Skeletal muscle tissue (tissue), 4 donors: ENCODE results near the gene NAT8L. TPM values are rescaled to one million over a fixed set of nuclear protein-coding genes. Genes with fewer than 3 reads are reported as not detected.
A peak's percentile ranks its signal among the peaks of the same experiment; 100 is the strongest.

Experiments
- H3K27ac ChIP-seq: one replicate; pipeline ENCODE4 v1.7.0; 2013; ENCODE audit warnings: mild to moderate bottlenecking, low read depth, low read length, inconsistent platforms
- H3K27me3 ChIP-seq, 3 donors: one replicate each; pipeline ENCODE4 v1.7.0; 2013; ENCODE audit warnings: low read length in 3 of 3; ENCODE audit not compliant: control insufficient read depth in 3 of 3, insufficient read depth in 3 of 3
- H3K36me3 ChIP-seq, 3 donors: one replicate each; pipeline ENCODE4 v1.7.0; 2013; ENCODE audit warnings: low read length in 3 of 3; ENCODE audit not compliant: control insufficient read depth in 3 of 3, insufficient read depth in 3 of 3
- H3K4me1 ChIP-seq, 3 donors: one replicate each; pipeline ENCODE4 v1.7.0; 2013; ENCODE audit warnings: low read length in 3 of 3, mild to moderate bottlenecking in 3 of 3; ENCODE audit not compliant: control insufficient read depth in 3 of 3, insufficient read depth in 3 of 3
- H3K4me3 ChIP-seq, 3 donors: one replicate each; pipeline ENCODE4 v1.7.0; 2013; ENCODE audit warnings: low read length in 3 of 3
- H3K9ac ChIP-seq, 3 donors: one replicate each; pipeline ENCODE4 v1.7.0; 2013; ENCODE audit warnings: low read length in 3 of 3, mild to moderate bottlenecking in 3 of 3, moderate library complexity in 2 of 3, low read depth in 1 of 3
- H3K9me3 ChIP-seq, 3 donors: one replicate each; pipeline ENCODE4 v1.7.0; 2013; ENCODE audit warnings: low read length in 3 of 3; ENCODE audit not compliant: control insufficient read depth in 3 of 3
- total RNA-seq: library from RNA; depleted of rRNA; stranded (reverse); fragments of >200 nt; gene quantifications from one replicate; pipeline ENCODE4 v1.2.3, GENCODE V29; 2014
- donor health status: Osteomylitis.

NAT8L gene
- total RNA-seq, 1 donor from 2014 or later, result 1.0 TPM

- H3K27me3 ChIP-seq, result peaks cover 14 to 26% (median 17%) of the 10 kb centered on the region in 3 donors
- no peaks in the 10 kb centered on the region for H3K9me3 ChIP-seq
- H3K4me3 ChIP-seq, result no peak overlapping the region
- no peak overlapping the region for H3K27ac ChIP-seq
- H3K9ac ChIP-seq, result no peak overlapping the region
- H3K36me3 ChIP-seq, result no peaks in the 10 kb centered on the region
- H3K4me1 ChIP-seq, result peaks cover 7 to 8% (median 8%) of the 10 kb centered on the region in 3 donors
Measured at GRCh38 chr4:2054217-2054616, 4.9 kb upstream of the NAT8L start.

- H3K27ac ChIP-seq, result no peak overlapping the region
- no peaks in the 10 kb centered on the region for H3K9me3 ChIP-seq
Measured at GRCh38 chr4:2057382-2058065, 1.6 kb upstream of the NAT8L start.

DNA sequence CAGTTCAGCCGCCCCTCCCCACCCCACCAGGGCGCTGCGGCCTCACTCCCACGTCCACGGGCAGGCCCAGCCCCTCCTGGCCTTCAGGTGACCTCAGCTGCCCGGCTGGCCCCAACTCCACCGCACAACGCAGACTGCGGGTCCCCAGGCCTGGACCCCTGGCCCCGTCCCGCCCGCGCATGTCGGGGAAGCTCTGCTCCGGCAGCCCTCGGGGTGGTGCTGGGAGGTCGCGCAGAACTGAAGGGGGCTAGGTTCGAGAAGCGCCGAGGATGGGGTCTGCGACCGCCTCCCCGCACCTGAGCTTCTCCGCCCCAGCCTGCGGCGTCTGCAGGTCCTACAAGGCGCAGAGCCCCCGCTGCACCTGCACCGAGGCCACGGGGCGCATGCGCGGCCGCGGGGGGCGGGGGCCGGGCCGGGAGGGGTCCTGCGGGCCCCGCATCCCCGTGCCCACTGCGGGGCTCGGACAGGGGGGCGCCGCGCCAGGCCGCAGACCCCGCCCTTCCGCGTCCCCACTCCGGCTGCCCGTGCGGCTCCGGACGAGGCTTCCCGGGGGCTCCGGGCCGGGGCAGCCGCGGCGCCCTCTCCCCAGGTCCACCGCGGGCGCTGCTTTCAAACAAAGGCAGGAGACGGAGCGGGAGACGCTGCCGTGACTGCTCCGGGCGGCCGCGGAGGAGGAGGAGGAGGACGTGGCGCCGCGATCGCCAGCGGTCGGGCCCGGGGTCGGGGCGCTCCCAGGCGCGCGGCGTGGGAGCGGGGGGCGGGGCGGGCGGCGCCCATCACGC is 672 bp upstream of the NAT8L start:
- Histone ChIP-seq H3K36me3 (no peaks in the 10 kb centered on the region), H3K27me3 (peaks cover 20 to 28% (median 21%) of the 10 kb centered on the region in 3 donors), H3K9me3 (no peaks in the 10 kb centered on the region), H3K27ac (no peak overlapping the region), H3K4me1 (no peaks in the 10 kb centered on the region), H3K4me3 (peak overlapping the region in 2 of 3 donors; percentile 29 to 40), H3K9ac (peak overlapping the region in 1 of 3 donors; percentile 54)

More at GRCh38 chr4:2057382-2058065, 1.6 kb upstream of the NAT8L start:
- no peaks in the 10 kb centered on the region for H3K36me3 ChIP-seq
- H3K9ac ChIP-seq, result no peak overlapping the region
- H3K4me1 ChIP-seq, result no peaks in the 10 kb centered on the region
- peaks cover 20 to 28% (median 21%) of the 10 kb centered on the region in 3 donors for H3K27me3 ChIP-seq
- H3K4me3 ChIP-seq, result no peak overlapping the region

DNA sequence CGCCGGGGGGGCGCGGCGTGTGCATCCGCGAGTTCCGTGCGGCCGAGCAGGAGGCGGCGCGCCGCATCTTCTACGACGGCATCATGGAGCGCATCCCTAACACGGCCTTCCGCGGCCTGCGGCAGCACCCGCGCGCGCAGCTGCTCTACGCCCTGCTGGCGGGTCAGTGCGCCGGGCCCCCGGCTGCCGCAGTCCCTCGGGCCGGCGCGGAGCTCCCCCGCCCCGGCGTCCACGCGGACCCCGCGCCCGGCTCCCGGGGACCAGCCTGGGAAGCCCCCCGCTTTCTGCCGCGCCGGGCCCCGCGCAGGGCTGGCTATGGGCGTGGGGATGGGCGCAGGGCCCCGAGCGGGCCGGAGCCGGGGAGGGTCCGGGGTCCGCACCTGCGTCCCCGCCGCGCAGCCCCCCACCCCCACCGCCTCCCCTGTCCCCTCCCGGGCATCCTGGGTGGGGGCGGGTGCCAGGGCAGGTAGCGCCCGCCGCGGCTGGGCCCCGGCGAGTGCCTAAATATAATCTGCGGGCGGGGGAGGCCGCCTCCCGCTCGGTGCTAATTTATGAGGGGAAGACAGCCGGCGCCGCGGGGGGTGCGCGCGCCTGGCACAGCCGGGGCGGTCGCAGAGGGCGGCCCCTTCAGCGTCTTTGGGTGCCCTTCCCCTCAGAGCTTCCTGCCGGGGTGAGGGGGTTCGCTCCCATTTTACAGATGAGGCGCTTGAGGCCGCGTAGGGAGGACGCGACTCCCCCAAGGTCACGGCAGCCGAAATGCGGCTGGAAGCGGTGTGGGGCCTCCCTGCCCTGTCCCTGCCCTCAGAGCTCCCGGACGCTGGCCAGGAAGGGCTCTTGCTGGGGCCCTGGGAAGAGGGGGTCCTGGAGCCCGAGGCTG is 837 bp downstream of the NAT8L start:
- no peaks in the 10 kb centered on the region for H3K4me1 ChIP-seq
- no peak overlapping the region for H3K4me3 ChIP-seq
- H3K27ac ChIP-seq, result no peak overlapping the region
- H3K36me3 ChIP-seq, result no peaks in the 10 kb centered on the region
- H3K9me3 ChIP-seq, result no peaks in the 10 kb centered on the region
- H3K27me3 ChIP-seq, result peaks cover 17 to 25% (median 20%) of the 10 kb centered on the region in 3 donors
- no peak overlapping the region for H3K9ac ChIP-seq

DNA sequence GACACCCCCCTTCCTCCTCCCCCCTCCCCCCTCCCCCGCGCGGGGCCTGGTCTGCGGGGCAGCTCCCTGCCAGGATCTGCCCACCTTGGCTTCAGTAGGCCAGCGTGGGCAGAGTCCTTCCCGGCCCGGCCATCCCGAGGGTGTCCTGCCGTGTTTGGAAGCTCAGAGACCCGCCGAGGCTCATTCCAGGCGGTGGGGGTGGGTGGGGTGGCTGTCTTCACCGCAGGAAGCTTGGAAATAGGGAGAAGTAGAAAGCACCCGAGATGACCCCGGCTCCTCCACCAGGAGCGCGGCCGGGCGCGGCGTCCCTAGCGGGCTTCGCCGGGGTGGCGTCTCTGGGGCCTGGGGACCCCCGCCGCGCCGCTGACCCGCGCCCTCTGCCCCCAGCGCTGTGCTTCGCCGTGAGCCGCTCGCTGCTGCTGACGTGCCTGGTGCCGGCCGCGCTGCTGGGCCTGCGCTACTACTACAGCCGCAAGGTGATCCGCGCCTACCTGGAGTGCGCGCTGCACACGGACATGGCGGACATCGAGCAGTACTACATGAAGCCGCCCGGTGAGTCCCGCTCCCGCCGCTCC is 1.6 kb downstream of the NAT8L start:
- Histone ChIP-seq H3K36me3 (no peaks in the 10 kb centered on the region), H3K4me1 (no peaks in the 10 kb centered on the region), H3K27me3 (peaks cover 17 to 25% (median 20%) of the 10 kb centered on the region in 3 donors), H3K9ac (no peak overlapping the region), H3K4me3 (no peak overlapping the region), H3K27ac (no peak overlapping the region), H3K9me3 (no peaks in the 10 kb centered on the region)

- H3K9me3 ChIP-seq, result no peaks in the 10 kb centered on the region
- no peaks in the 10 kb centered on the region for H3K4me1 ChIP-seq
- H3K36me3 ChIP-seq, result no peaks in the 10 kb centered on the region
- no peak overlapping the region for H3K4me3 ChIP-seq
- H3K9ac ChIP-seq, result no peak overlapping the region
- no peak overlapping the region for H3K27ac ChIP-seq
- H3K27me3 ChIP-seq, result peaks cover 17 to 22% (median 21%) of the 10 kb centered on the region in 3 donors
Measured at GRCh38 chr4:2061186-2062131, 2.3 kb downstream of the NAT8L start.

DNA sequence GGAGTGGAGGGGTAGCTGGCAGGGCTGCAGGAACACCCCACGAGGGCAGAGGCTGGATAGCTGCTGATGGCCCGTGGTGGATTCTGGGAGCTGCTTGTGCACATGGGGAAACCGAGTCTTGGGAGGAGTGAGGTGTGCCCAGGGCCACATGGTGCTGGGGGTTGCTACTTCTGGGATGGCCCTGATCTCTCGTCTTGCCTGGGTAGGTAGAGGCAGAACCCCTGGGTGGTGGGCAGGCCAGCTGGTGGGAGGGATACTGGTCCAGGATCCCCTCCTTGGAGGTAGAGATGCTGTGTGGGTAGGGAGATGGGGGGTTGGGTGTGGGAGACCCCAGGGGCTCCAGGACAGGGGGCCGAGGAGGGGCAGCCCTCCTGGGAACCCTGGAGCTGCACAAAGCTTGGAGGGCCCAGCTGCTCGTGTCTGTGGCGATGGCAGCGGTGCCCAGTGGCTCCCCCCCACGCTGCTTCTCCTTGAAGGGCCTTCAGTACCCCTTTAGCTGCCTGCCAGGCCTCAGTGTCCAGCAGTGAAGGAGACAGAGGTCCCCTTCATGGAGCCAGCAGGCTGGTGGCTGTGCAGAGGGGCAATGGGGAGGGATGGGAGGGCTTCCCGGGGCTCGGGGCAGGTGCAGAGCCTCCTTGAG is 3.2 kb downstream of the NAT8L start:
- peaks cover 17 to 26% (median 17%) of the 10 kb centered on the region in 3 donors for H3K27me3 ChIP-seq
- H3K4me1 ChIP-seq, result peaks cover 0 to 2% (median 0%) of the 10 kb centered on the region in 3 donors
- H3K27ac ChIP-seq, result no peak overlapping the region
- no peaks in the 10 kb centered on the region for H3K36me3 ChIP-seq
- H3K9ac ChIP-seq, result no peak overlapping the region
- no peaks in the 10 kb centered on the region for H3K9me3 ChIP-seq
- H3K4me3 ChIP-seq, result no peak overlapping the region

- Histone ChIP-seq H3K27me3 (peaks cover 11 to 23% (median 15%) of the 10 kb centered on the region in 3 donors), H3K36me3 (no peaks in the 10 kb centered on the region), H3K4me1 (peaks cover 0 to 9% (median 3%) of the 10 kb centered on the region in 3 donors), H3K4me3 (no peak overlapping the region), H3K9ac (no peak overlapping the region), H3K27ac (no peak overlapping the region), H3K9me3 (no peaks in the 10 kb centered on the region)
Measured at GRCh38 chr4:2062808-2063524, 3.8 kb downstream of the NAT8L start.
